Peyer's patch (tissue), 4 donors: ENCODE measurements around the gene CHI3L2.

Experiments used
- POLR2A ChIP-seq, 2 donors: fragments of 450-650 bp; IDR thresholded peaks; one replicate each; pipeline ENCODE4 v1.5.1; 2017; ENCODE audit warnings: antibody characterized with exemption in 2 of 2, mild to moderate bottlenecking in 2 of 2, moderate library complexity in 2 of 2
- TF ChIP-seq, protein P1 (sequence below), 6 experiments: fragments of 450-650 bp in 4 of 6; fragments of 200-600 bp in 2 of 6; sonication (generic) in 1 of 6; IDR thresholded peaks; one replicate each; pipeline ENCODE4 v1.5.1; 2017 to 2019; ENCODE audit warnings: antibody characterized with exemption in 6 of 6, mild to moderate bottlenecking in 3 of 6, moderate library complexity in 1 of 6

DNA sequence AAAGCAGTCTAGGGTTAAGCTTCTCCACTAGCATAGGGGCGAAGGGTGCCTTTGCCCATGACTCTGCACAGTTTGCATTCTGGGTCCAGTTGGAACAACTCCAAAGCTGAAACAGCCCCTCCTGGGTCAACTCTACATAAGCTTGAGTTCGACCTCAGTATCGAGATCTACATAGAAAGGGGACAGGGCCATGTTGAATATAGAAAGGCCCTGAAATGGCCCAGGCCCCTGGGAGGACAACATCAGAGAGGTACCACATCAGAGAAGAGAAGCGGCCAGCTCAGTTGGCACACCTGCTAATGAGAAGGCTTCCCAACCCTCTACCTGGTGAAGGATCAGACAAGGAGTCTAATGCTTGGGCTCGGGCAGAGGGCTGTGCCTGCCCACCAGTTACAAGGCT is 28.7 kb upstream of the CHI3L2 start:
- no peak for TF ChIP-seq POLR2A (IDR thresholded peaks at IDR 0.05)
- TF ChIP-seq, protein P1, sequence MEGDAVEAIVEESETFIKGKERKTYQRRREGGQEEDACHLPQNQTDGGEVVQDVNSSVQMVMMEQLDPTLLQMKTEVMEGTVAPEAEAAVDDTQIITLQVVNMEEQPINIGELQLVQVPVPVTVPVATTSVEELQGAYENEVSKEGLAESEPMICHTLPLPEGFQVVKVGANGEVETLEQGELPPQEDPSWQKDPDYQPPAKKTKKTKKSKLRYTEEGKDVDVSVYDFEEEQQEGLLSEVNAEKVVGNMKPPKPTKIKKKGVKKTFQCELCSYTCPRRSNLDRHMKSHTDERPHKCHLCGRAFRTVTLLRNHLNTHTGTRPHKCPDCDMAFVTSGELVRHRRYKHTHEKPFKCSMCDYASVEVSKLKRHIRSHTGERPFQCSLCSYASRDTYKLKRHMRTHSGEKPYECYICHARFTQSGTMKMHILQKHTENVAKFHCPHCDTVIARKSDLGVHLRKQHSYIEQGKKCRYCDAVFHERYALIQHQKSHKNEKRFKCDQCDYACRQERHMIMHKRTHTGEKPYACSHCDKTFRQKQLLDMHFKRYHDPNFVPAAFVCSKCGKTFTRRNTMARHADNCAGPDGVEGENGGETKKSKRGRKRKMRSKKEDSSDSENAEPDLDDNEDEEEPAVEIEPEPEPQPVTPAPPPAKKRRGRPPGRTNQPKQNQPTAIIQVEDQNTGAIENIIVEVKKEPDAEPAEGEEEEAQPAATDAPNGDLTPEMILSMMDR (IDR thresholded peaks at IDR 0.05), result no peak
